Stimulated activated naive CD8-positive, alpha-beta T cell treated with anti-CD3 and anti-CD28 coated beads, Interleukin-15, amount 100 ng/mL, for 72 hours (primary cell): Measurements from ENCODE around the gene ZDHHC4.
A peak's percentile ranks its signal among the peaks of the same experiment; 100 is the strongest.
"Not testable (repeated sequence)": the region's sequence is repeated elsewhere in the genome, so short reads cannot be mapped to it uniquely, and the experiment has no call there.

ENCODE experiments used
- ATAC-seq: fragments of 150-1000 bp; cut with Tn5 transposase; 2 replicates; pipeline ENCODE4 v1.10.0; 2021; ENCODE audit warnings: mild to moderate bottlenecking, moderate library complexity
- DNase-seq, 2 donors: peaks; one replicate each; pipeline ENCODE4 v3.0.0; 2021 to 2022
- H3K27ac Mint-ChIP-seq, 2 donors: one replicate each; pipeline ENCODE4 v1.8.0; 2022; ENCODE audit warnings: mild to moderate bottlenecking in 2 of 2, mixed read lengths in 2 of 2, moderate library complexity in 2 of 2
- H3K27me3 Mint-ChIP-seq: one replicate; pipeline ENCODE4 v1.8.0; 2022; ENCODE audit warnings: mixed read lengths
- H3K4me1 Mint-ChIP-seq: one replicate; pipeline ENCODE4 v1.8.0; 2022; ENCODE audit warnings: mild to moderate bottlenecking, mixed read lengths
- H3K4me3 Mint-ChIP-seq, 2 donors: one replicate each; pipeline ENCODE4 v1.8.0; 2022; ENCODE audit warnings: mild to moderate bottlenecking in 2 of 2, mixed read lengths in 2 of 2, moderate library complexity in 1 of 2
- H3K9me3 Mint-ChIP-seq, 2 donors: one replicate each; pipeline ENCODE4 v1.8.0; 2022; ENCODE audit warnings: mixed read lengths in 2 of 2

ZDHHC4 gene

DNA sequence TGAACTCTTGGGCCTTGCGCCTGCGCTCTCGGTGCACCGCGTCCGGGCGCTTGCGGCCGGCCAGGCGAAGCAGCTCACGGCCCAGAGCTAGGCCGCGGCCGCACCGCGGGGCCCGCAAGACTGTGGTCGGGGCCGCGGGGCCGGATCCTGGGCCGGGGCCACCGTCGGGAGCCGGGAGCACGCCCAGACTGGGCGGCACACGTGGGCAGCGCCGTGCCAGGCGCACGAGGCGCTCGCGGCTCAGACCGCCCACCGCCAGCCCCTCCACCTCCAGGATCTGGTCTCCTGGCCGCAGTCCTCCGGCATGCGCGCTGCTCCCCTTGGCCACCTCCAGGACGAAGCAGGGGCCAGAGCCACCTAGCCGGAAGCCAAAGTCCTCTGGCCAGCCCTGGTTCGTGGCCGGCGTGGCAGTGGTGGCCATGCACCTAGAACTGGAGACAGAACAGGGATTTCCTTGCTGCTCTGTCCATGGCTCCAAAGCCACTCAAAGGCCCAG, 26.2 kb upstream of the ZDHHC4 start, which contains the start of gene GRID2IP:
Gene GRID2IP, minus strand, starts transcription at position 446 of the 496 bp plus-strand sequence. Its CDS starts 25 bp downstream, at position 421.
- H3K27me3 Mint-ChIP-seq = no peaks in the 10 kb centered on the region
- ATAC-seq (peak; percentile 58), DNase-seq (no peak)
- H3K4me3 Mint-ChIP-seq = no peak within 1 kb of the TSS
- peaks cover 10% of the 10 kb centered on the region for H3K4me1 Mint-ChIP-seq
- H3K9me3 Mint-ChIP-seq = no peaks in the 10 kb centered on the region
- H3K27ac Mint-ChIP-seq = no peak within 1 kb of the TSS

DNA sequence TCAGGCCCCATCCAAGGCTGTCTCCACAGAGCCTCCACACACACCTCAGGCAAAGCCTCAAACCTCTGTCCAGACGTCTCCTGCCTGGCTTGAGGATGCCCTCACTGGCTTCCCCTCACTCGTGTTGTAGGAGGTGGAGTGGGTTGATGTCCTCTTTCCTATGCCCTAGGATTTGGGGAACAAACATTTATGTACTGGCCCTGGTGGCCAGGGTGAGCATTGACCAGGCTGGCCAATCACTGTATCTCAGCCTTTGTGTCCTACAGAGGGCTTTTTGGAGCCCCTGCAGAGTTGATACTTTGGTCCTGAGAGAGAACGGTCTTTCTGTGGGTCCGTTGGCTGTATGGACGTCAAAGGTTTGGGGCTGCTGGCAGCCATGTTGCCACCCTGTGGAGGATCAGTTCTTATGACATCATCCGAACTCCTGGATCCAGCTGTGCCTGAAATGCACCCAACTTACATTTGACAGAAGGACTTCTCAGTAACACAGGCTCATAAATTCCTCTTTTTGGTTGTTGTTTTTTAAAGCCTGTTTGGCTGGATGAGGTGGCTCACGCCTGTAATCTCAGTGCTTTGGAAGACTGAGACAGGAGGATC, 23.7 kb upstream of the ZDHHC4 start:
- H3K4me1 Mint-ChIP-seq = peaks cover 10% of the 10 kb centered on the region
- H3K4me3 Mint-ChIP-seq = no peak overlapping the region
- DNase-seq = no peak
- no peak overlapping the region for H3K27ac Mint-ChIP-seq
- no peaks in the 10 kb centered on the region for H3K27me3 Mint-ChIP-seq
- no peaks in the 10 kb centered on the region for H3K9me3 Mint-ChIP-seq
- ATAC-seq = no peak

DNA sequence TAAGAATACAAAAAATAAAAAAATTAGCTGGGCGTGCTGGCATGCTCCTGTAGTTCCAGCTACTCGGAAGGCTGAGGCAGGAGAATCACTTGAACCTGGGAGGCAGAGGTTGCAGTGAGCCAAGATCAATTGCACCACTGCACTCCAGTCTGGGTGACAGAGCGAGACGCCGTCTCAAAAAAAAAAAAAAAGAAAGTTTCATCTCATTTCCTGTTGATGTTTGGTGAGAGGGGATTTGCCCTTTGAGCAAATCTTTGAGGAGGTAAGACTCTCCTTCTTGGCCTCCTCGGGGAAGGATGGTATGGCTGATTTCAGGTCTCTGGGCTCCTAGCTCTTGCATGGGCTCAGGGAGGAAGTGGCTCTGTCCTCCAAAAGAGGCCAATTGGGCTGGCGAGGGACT, 22.4 kb upstream of the ZDHHC4 start:
- H3K27ac Mint-ChIP-seq = peak overlapping the region; percentile 97 to 99
- peaks cover 10% of the 10 kb centered on the region for H3K4me1 Mint-ChIP-seq
- H3K27me3 Mint-ChIP-seq = no peaks in the 10 kb centered on the region
- H3K4me3 Mint-ChIP-seq = peak overlapping the region; percentile 47 to 83
- DNase-seq (no peak), ATAC-seq (peak; percentile 57)
- no peaks in the 10 kb centered on the region for H3K9me3 Mint-ChIP-seq

GRCh38 chr7:6556196-6556595, 21.1 kb upstream of the ZDHHC4 start:
- no peaks in the 10 kb centered on the region for H3K9me3 Mint-ChIP-seq

GRCh38 chr7:6558837-6559236, 18.4 kb upstream of the ZDHHC4 start:
- Mint-ChIP-seq H3K27ac (no peak overlapping the region), H3K27me3 (no peaks in the 10 kb centered on the region), H3K4me3 (no peak overlapping the region), H3K9me3 (no peaks in the 10 kb centered on the region), H3K4me1 (peaks cover 10% of the 10 kb centered on the region)
- ATAC-seq (no peak), DNase-seq (no peak)

More at GRCh38 chr7:6556196-6556595, 21.1 kb upstream of the ZDHHC4 start:
- peaks cover 10% of the 10 kb centered on the region for H3K4me1 Mint-ChIP-seq
- H3K27me3 Mint-ChIP-seq = no peaks in the 10 kb centered on the region
- peak overlapping the region in 1 of 2 donors; percentile 86 for H3K27ac Mint-ChIP-seq
- ATAC-seq = no peak
- no peak for DNase-seq
- no peak overlapping the region for H3K4me3 Mint-ChIP-seq

DNA sequence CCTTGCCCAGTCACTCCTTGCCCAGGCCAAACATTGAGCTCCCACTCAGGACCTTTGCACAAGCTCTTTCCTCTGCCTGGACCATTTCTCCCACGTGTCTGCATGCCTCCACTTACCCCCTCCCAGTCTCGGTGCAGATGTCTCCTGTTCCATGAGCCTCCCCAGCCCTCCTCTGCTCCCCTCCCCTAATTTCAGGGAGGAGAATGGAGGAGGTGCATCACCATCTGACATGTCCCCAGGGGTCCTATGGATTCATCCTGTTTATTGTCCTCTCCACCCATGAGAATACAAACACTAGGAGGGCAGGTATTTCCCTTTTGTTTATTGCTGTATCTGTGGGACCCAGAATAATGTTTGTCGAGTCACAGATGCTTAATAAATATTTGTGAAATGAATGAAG, 17.4 kb upstream of the ZDHHC4 start:
- Mint-ChIP-seq H3K27ac (no peak overlapping the region), H3K4me1 (peaks cover 4% of the 10 kb centered on the region), H3K9me3 (no peaks in the 10 kb centered on the region), H3K4me3 (no peak overlapping the region), H3K27me3 (no peaks in the 10 kb centered on the region)
- DNase-seq (no peak), ATAC-seq (no peak)

GRCh38 chr7:6562106-6562505, 15.1 kb upstream of the ZDHHC4 start:
- Mint-ChIP-seq H3K27me3 (no peaks in the 10 kb centered on the region), H3K9me3 (no peaks in the 10 kb centered on the region), H3K4me3 (no peak overlapping the region), H3K4me1 (no peaks in the 10 kb centered on the region), H3K27ac (no peak overlapping the region)
- DNase-seq (no peak), ATAC-seq (no peak)

DNA sequence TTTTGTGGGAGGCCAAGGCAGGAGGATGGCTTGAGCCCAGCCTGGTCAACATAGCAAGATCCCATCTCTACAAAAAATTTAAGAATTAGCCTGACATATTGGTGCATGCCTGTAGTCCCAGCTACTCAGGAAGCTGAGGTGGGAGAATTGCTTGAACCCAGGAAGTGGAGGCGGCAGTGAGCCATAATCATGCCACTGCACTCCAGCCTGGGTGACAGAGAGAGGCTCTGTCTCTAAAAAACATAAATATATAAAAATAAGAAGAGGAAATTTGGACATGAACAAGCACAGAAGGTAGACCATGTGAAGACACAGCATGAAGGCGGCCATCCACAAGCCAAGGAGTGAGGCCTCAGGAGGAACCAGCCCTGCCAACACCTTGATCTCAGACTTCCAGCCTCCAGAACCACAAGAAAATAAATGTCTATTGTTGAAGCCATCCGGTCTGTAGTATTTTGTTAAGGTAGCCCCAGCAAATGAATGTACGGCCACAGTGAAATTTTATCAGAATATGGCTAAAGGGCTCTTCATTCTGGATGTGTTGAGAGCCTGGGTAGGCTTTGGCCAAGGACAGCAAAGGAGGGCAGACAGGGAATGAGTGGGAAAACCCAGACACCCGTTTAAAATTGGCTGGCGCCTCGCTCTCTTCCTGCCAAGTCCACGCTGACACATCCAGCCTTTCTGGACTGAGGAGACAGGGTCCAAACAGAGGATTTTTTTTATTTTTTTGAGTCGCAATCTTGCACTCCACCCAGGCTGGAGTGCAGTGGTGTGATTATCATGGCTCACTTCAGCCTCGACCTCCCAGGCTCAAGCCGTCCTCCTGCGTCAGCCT, 13.1 kb upstream of the ZDHHC4 start:
- Mint-ChIP-seq H3K9me3 (no peaks in the 10 kb centered on the region), H3K27ac (no peak overlapping the region), H3K27me3 (no peaks in the 10 kb centered on the region), H3K4me3 (no peak overlapping the region), H3K4me1 (no peaks in the 10 kb centered on the region)
- DNase-seq (no peak), ATAC-seq (no peak)

- no peak overlapping the region for H3K4me3 Mint-ChIP-seq
- ATAC-seq (no peak), DNase-seq (no peak)
- H3K4me1 Mint-ChIP-seq = no peaks in the 10 kb centered on the region
- H3K27ac Mint-ChIP-seq = no peak overlapping the region
- H3K27me3 Mint-ChIP-seq = no peaks in the 10 kb centered on the region
- no peaks in the 10 kb centered on the region for H3K9me3 Mint-ChIP-seq
These were observed 11.6 kb upstream of the ZDHHC4 start for GRCh38 chr7:6565655-6566054.

DNA sequence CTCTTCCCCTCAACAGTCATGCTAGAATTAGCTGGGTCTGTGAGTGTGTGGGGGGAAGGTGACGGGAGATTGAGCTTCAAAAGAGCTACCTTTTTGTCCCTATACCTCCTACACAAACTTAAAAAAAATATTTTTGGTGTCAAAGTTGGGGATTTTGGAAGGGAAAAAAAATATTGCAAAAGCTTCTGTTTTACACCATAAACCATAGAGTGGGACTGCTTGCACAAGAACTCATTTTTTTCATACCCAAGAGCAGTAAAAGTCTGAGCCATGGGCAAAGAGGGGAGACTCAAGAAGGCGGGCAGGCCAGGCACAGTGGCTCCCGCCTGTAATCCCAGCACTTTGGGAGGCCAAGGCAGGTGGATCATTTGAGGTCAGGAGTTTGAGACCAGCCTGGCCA, 9.4 kb upstream of the ZDHHC4 start:
- no peak for ATAC-seq
- Mint-ChIP-seq H3K27ac (no peak overlapping the region), H3K4me3 (no peak overlapping the region), H3K9me3 (no peaks in the 10 kb centered on the region), H3K4me1 (no peaks in the 10 kb centered on the region), H3K27me3 (no peaks in the 10 kb centered on the region)
- no peak for DNase-seq

GRCh38 chr7:6571160-6571779, 6.0 kb upstream of the ZDHHC4 start:
- peak; percentile 66 for ATAC-seq
- Mint-ChIP-seq H3K27ac (no peak overlapping the region), H3K4me3 (no peak overlapping the region), H3K4me1 (peaks cover 1% of the 10 kb centered on the region), H3K27me3 (no peaks in the 10 kb centered on the region), H3K9me3 (no peaks in the 10 kb centered on the region)
- no peak for DNase-seq

DNA sequence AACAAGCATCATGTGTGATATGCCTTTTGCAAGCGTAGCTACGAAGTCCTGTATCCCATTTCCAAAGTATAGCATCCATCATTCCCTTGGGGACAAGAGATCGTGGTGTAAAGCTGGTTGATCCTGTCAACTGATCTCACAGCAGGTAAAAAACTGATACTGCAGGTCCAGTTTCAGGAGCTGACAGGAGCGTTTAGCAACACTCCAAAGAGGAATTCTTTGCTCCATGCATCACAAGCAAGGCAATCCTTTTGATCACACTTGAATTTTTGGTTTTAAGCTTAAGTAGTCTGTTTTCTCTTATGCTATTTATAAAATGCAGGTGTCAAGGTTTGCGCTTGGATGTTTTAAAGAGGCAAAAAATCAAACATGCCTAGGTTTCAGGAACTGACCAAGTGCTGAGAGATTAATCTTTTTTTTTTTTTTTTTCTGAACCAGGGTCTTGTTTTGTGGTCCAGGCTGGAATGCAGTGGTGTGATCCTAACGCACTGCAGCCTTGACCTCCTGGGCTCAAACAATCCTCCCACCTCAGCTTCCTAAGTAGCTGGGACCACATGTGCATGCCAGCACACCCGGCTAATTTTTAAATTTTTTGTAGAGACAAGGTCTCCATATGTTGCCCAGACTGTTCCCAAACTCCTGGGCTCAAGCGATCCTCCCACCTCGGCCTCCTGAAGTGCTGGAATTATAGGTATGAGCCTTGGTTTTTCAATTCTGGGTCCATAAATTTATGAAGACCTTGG, 1.8 kb upstream of the ZDHHC4 start:
- H3K27ac Mint-ChIP-seq = no peak overlapping the region
- no peaks in the 10 kb centered on the region for H3K27me3 Mint-ChIP-seq
- no peaks in the 10 kb centered on the region for H3K9me3 Mint-ChIP-seq
- ATAC-seq = no peak
- DNase-seq = no peak
- H3K4me3 Mint-ChIP-seq = peak overlapping the region in 1 of 2 donors; percentile 53
- H3K4me1 Mint-ChIP-seq = peaks cover 32% of the 10 kb centered on the region

GRCh38 chr7:6576024-6576866, 1.0 kb upstream of the ZDHHC4 start:
- H3K27me3 Mint-ChIP-seq = no peaks in the 10 kb centered on the region
- peak overlapping the region; percentile 54 to 57 for H3K27ac Mint-ChIP-seq
- H3K9me3 Mint-ChIP-seq = no peaks in the 10 kb centered on the region
- H3K4me1 Mint-ChIP-seq = peaks cover 40% of the 10 kb centered on the region
- DNase-seq (peak in 1 of 2 donors; percentile 19), ATAC-seq (no peak)
- peak overlapping the region; percentile 70 to 83 for H3K4me3 Mint-ChIP-seq

GRCh38 chr7:6576867-6577368, 336 bp upstream of the ZDHHC4 start:
- H3K4me1 Mint-ChIP-seq = peaks cover 46% of the 10 kb centered on the region
- not testable (repeated sequence) for H3K9me3 Mint-ChIP-seq, H3K27me3 Mint-ChIP-seq, ATAC-seq, DNase-seq
- peak overlapping the region; percentile 88 to 97 for H3K27ac Mint-ChIP-seq
- peak overlapping the region; percentile 85 to 98 for H3K4me3 Mint-ChIP-seq
